ENCODE data around the gene PDIA2.

PDIA2 gene

GRCh38 chr16:287981-288920, 5.3 kb downstream of the PDIA2 start:
- no peaks in the 10 kb centered on the region for H3K79me2 ChIP-seq (ENCODE audit: insufficient read depth, low read depth)
- H3K4me3 ChIP-seq (IDR thresholded peaks at IDR 0.05; ENCODE audit: insufficient read depth, low read depth, low read length), result no peak overlapping the region
- no peak overlapping the region for H2AFZ ChIP-seq (ENCODE audit: low read depth)
- H3K27ac ChIP-seq, result no peak overlapping the region
- H3K27me3 ChIP-seq (ENCODE audit: insufficient read depth, low read depth), result no peaks in the 10 kb centered on the region; the same call in 1 of the 2 replicates
- H3K4me2 ChIP-seq, result no peak overlapping the region
- no peaks in the 10 kb centered on the region; the same call in 1 of the 2 replicates for H3K36me3 ChIP-seq (ENCODE audit: insufficient read depth)
- H3K9ac ChIP-seq, result no peak overlapping the region
- no peaks in the 10 kb centered on the region for H3K4me1 ChIP-seq (ENCODE audit: low read depth, poor library complexity, severe bottlenecking)
- no peak for TF ChIP-seq CTCF (conservative IDR thresholded peaks at IDR 0.05; ENCODE audit: low read depth, low read length)
- H4K20me1 ChIP-seq (ENCODE audit: insufficient read depth), result no peaks in the 10 kb centered on the region

- H3K4me1 ChIP-seq (ENCODE audit: low read depth, poor library complexity, severe bottlenecking), result no peaks in the 10 kb centered on the region
- no peaks in the 10 kb centered on the region for H3K79me2 ChIP-seq (ENCODE audit: insufficient read depth, low read depth)
- H3K4me3 ChIP-seq (IDR thresholded peaks at IDR 0.05; ENCODE audit: insufficient read depth, low read depth, low read length), result no peak overlapping the region
- no peak for TF ChIP-seq CTCF (conservative IDR thresholded peaks at IDR 0.05; ENCODE audit: low read depth, low read length)
- no peak overlapping the region for H3K4me2 ChIP-seq
- H2AFZ ChIP-seq (ENCODE audit: low read depth), result no peak overlapping the region
- H3K9ac ChIP-seq, result no peak overlapping the region
- H4K20me1 ChIP-seq (ENCODE audit: insufficient read depth), result no peaks in the 10 kb centered on the region
- no peaks in the 10 kb centered on the region for H3K27me3 ChIP-seq (ENCODE audit: insufficient read depth, low read depth)
- no peak overlapping the region for H3K27ac ChIP-seq
- H3K36me3 ChIP-seq (ENCODE audit: insufficient read depth), result no peaks in the 10 kb centered on the region; the same call in 1 of the 2 replicates
Observed at GRCh38 chr16:289395-289997, 6.5 kb downstream of the PDIA2 start.

- no peak overlapping the region for H2AFZ ChIP-seq (ENCODE audit: low read depth)
- H3K27me3 ChIP-seq (ENCODE audit: insufficient read depth, low read depth), result no peaks in the 10 kb centered on the region
- no peak overlapping the region for H3K27ac ChIP-seq
- no peak overlapping the region for H3K4me2 ChIP-seq
- H3K4me1 ChIP-seq (ENCODE audit: low read depth, poor library complexity, severe bottlenecking), result no peaks in the 10 kb centered on the region
- no peaks in the 10 kb centered on the region for H4K20me1 ChIP-seq (ENCODE audit: insufficient read depth)
- no peaks in the 10 kb centered on the region for H3K79me2 ChIP-seq (ENCODE audit: insufficient read depth, low read depth)
- no peak overlapping the region for H3K9ac ChIP-seq
- H3K36me3 ChIP-seq (ENCODE audit: insufficient read depth), result no peaks in the 10 kb centered on the region; the same call in 1 of the 2 replicates
- H3K4me3 ChIP-seq (IDR thresholded peaks at IDR 0.05; ENCODE audit: insufficient read depth, low read depth, low read length), result no peak overlapping the region
- no peak for TF ChIP-seq CTCF (conservative IDR thresholded peaks at IDR 0.05; ENCODE audit: low read depth, low read length)
Observed at GRCh38 chr16:290015-290680, 7.2 kb downstream of the PDIA2 start.

- H3K4me2 ChIP-seq, result no peak overlapping the region
- H3K36me3 ChIP-seq (ENCODE audit: insufficient read depth), result no peaks in the 10 kb centered on the region; the same call in 1 of the 2 replicates
- H3K79me2 ChIP-seq (ENCODE audit: insufficient read depth, low read depth), result no peaks in the 10 kb centered on the region
- H4K20me1 ChIP-seq (ENCODE audit: insufficient read depth), result no peaks in the 10 kb centered on the region
- H3K4me3 ChIP-seq (IDR thresholded peaks at IDR 0.05; ENCODE audit: insufficient read depth, low read depth, low read length), result no peak overlapping the region
- no peak overlapping the region for H3K27ac ChIP-seq
- H3K9ac ChIP-seq, result no peak overlapping the region
- H2AFZ ChIP-seq (ENCODE audit: low read depth), result no peak overlapping the region
- no peaks in the 10 kb centered on the region for H3K27me3 ChIP-seq (ENCODE audit: insufficient read depth, low read depth)
- TF ChIP-seq CTCF (conservative IDR thresholded peaks at IDR 0.05; ENCODE audit: low read depth, low read length), result no peak
- H3K4me1 ChIP-seq (ENCODE audit: low read depth, poor library complexity, severe bottlenecking), result no peaks in the 10 kb centered on the region
Observed at GRCh38 chr16:290681-291405, 7.9 kb downstream of the PDIA2 start.

Data from KMS-11 (cell line).